ENCODE data around the gene TMEM14B. TPM values are rescaled to one million over a fixed set of nuclear protein-coding genes. Genes with fewer than 3 reads are reported as not detected.

TMEM14B gene
- total RNA-seq, 6 donors from 2014 or later: 25.1 to 73.9 (median 56.7) TPM

DNA sequence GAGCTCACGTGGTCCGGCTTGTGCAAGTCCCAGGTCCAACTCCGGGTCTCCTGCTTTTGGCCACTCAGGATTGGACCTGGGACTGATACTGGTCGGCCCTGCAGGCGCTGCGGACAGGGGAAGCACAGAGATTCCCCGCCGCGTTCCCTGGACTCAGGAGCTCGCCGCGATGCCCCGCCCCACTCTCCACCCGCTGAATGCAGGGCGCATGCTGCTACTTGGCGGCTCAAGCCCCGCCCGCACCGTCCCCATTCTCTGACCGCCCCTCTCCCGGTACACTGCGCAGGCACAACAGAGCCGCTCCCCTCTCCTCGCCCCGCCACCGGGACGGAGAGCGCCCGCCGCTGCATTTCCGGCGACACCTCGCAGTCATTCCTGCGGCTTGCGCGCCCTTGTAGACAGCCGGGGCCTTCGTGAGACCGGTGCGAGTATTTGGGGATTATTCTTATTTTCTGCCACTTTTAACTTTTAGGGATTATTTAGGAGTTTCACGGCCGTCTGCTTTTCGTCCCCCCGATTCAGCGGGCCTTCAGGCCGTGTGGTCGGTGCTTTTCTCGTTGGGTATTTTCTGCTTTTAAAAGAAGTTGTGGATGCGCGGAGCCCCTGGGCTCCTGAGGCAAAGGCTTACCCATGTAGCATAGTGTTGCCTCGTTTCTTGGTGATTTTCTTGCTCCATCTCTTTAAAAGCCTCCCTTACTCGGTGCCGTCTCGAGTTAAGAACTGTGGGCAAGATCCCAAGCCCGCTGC lies 24.6 kb upstream of the TMEM14B start, which contains the start of gene TMEM14C:
TMEM14C (plus strand) TSS at position 251 of the 747 bp plus-strand sequence. CDS start 1,544 bp downstream, outside the sequence.
- Histone ChIP-seq H3K4me3 (peak within 1 kb of the TSS; percentile 46 to 82 (median 64)), H3K9me3 (no peaks in the 10 kb centered on the region), H3K27ac (peak within 1 kb of the TSS; percentile 81 to 88 (median 86)), H3K36me3 (peaks cover 2 to 16% (median 11%) of the 10 kb centered on the region in 4 donors), H3K4me1 (peaks cover 15 to 54% (median 25%) of the 10 kb centered on the region in 4 donors), H3K27me3 (no peaks in the 10 kb centered on the region)
- TF ChIP-seq POLR2A (IDR thresholded peaks at IDR 0.05): peak in 2 of 4 donors; percentile 72 to 90
- TF ChIP-seq EP300 (IDR thresholded peaks at IDR 0.05): peak in 1 of 4 donors; percentile 43
- TF ChIP-seq CTCF (IDR thresholded peaks at IDR 0.05): peak in 1 of 6 experiments; percentile 15
- TF ChIP-seq POLR2AphosphoS5 (IDR thresholded peaks at IDR 0.05): peak; percentile 78 to 95
- 1% methylated on average over 30 to 55 of the region's 55 CpGs for WGBS, 2 donors
- ATAC-seq (ENCODE audit: low FRiP score in 2 of 2) (peak; percentile 99), DNase-seq (peak; percentile 98 to 100)

DNA sequence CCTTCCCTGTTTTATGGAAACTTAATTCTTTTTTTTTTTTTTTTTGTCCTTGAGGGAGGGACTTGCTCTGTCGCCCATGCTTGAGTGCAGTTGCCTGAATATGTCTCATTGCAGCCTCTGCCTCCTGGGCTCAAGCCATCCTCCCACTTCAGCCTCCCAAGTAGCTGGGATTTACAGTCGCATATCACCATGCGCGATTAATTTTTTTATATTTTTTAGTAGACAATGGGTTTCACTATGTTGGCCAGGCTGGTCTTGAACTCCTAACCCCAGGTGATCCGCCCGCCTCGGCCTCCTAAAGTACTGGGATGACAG lies 24.1 kb upstream of the TMEM14B start:
- Histone ChIP-seq H3K4me3 (peak overlapping the region; percentile 46 to 82 (median 64)), H3K9me3 (no peaks in the 10 kb centered on the region), H3K36me3 (peaks cover 2 to 21% (median 16%) of the 10 kb centered on the region in 4 donors), H3K27me3 (no peaks in the 10 kb centered on the region), H3K4me1 (peaks cover 15 to 54% (median 25%) of the 10 kb centered on the region in 4 donors), H3K27ac (peak overlapping the region; percentile 81 to 88 (median 86))
- DNase-seq (no peak), ATAC-seq (ENCODE audit: low FRiP score in 2 of 2) (peak in 1 of 2 donors; percentile 8)
- no peak for TF ChIP-seq POLR2AphosphoS5 (IDR thresholded peaks at IDR 0.05)
- TF ChIP-seq EP300 (IDR thresholded peaks at IDR 0.05): no peak
- no peak for TF ChIP-seq POLR2A (IDR thresholded peaks at IDR 0.05)
- TF ChIP-seq CTCF (IDR thresholded peaks at IDR 0.05): no peak
- 33 to 39% methylated on average over 7 of the region's 7 CpGs for WGBS, 2 donors

DNA sequence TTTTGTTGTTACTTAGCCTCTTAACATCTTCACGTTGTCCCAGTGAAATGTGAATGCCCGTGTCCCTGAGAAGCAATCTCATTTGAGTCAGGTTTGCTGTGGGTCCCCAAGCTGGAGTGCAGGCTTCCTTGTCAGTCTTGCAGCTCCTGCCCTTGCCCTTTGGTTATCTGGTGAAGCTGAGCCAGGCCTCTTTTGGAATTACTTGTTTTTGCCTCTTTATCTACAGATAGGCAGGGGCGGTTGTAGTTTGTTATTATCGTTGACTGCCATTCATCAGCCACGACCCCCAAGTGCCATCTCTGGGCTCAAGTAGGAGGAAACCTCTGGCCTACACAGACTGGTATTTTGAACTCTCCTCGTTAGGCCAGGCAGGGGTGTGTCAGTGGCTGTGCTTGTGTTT lies 22.6 kb upstream of the TMEM14B start:
- H3K27me3 ChIP-seq: no peaks in the 10 kb centered on the region
- H3K27ac ChIP-seq: no peak overlapping the region
- peaks cover 15 to 48% (median 25%) of the 10 kb centered on the region in 4 donors for H3K4me1 ChIP-seq
- H3K9me3 ChIP-seq: no peaks in the 10 kb centered on the region
- TF ChIP-seq POLR2AphosphoS5 (IDR thresholded peaks at IDR 0.05) (no peak), EP300 (IDR thresholded peaks at IDR 0.05) (no peak), POLR2A (IDR thresholded peaks at IDR 0.05) (no peak)
- H3K4me3 ChIP-seq: no peak overlapping the region
- WGBS, 2 donors: 77 to 92% methylated on average over 3 to 6 of the region's 6 CpGs
- H3K36me3 ChIP-seq: peaks cover 2 to 36% (median 27%) of the 10 kb centered on the region in 4 donors
- ATAC-seq (ENCODE audit: low FRiP score in 2 of 2): no peak
- DNase-seq: no peak

DNA sequence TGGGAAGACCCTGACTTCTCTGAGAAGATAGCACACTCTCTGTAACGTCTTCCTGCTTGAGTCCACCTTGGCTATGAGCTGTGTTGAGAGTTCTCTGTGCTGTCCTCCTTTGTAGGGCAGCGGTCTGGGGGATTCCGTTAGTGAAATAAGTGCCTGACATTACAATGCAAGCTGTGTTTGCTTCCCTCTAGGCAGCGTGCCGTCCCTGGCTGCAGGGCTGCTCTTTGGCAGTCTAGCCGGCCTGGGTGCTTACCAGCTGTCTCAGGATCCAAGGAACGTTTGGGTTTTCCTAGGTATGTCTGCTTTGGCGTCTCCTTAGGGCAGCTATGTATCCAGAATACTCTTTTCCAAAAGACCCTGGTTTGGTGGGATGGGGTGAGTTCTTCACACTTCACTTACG lies 21.9 kb upstream of the TMEM14B start:
- Histone ChIP-seq H3K36me3 (peaks cover 2 to 43% (median 33%) of the 10 kb centered on the region in 4 donors), H3K4me1 (peaks cover 15 to 44% (median 25%) of the 10 kb centered on the region in 4 donors), H3K27ac (no peak overlapping the region), H3K9me3 (no peaks in the 10 kb centered on the region), H3K27me3 (no peaks in the 10 kb centered on the region), H3K4me3 (no peak overlapping the region)
- ATAC-seq (ENCODE audit: low FRiP score in 2 of 2) (no peak), DNase-seq (no peak)
- WGBS, 2 donors: 90 to 92% methylated on average over 6 to 9 of the region's 9 CpGs
- TF ChIP-seq POLR2A (IDR thresholded peaks at IDR 0.05) (no peak), EP300 (IDR thresholded peaks at IDR 0.05) (no peak)

- Histone ChIP-seq H3K36me3 (peaks cover 2 to 62% (median 45%) of the 10 kb centered on the region in 4 donors), H3K4me1 (peaks cover 0 to 7% (median 2%) of the 10 kb centered on the region in 4 donors), H3K4me3 (no peak overlapping the region), H3K9me3 (no peaks in the 10 kb centered on the region), H3K27ac (no peak overlapping the region), H3K27me3 (no peaks in the 10 kb centered on the region)
- 73 to 82% methylated on average over 3 of the region's 3 CpGs for WGBS, 2 donors
- DNase-seq (no peak), ATAC-seq (ENCODE audit: low FRiP score in 2 of 2) (no peak)
- TF ChIP-seq EP300 (IDR thresholded peaks at IDR 0.05): no peak
These were observed 17.4 kb upstream of the TMEM14B start for GRCh38 chr6:10730254-10730653.

GRCh38 chr6:10733151-10733715 lies 14.4 kb upstream of the TMEM14B start:
- ATAC-seq (ENCODE audit: low FRiP score in 2 of 2) (no peak), DNase-seq (no peak)
- Histone ChIP-seq H3K27ac (no peak overlapping the region), H3K27me3 (no peaks in the 10 kb centered on the region), H3K4me1 (no peaks in the 10 kb centered on the region), H3K9me3 (no peaks in the 10 kb centered on the region), H3K36me3 (peaks cover 0 to 44% (median 33%) of the 10 kb centered on the region in 4 donors), H3K4me3 (no peak overlapping the region)
- TF ChIP-seq POLR2AphosphoS5 (IDR thresholded peaks at IDR 0.05): no peak
- TF ChIP-seq EP300 (IDR thresholded peaks at IDR 0.05): no peak
- TF ChIP-seq POLR2A (IDR thresholded peaks at IDR 0.05): no peak
- TF ChIP-seq CTCF (IDR thresholded peaks at IDR 0.05): no peak
- 88 to 91% methylated on average over 16 to 17 of the region's 17 CpGs for WGBS, 2 donors

Data from upper lobe of left lung (tissue), 6 donors.